ENCODE measurements around the gene COL9A2. TPM values are rescaled to one million over a fixed set of nuclear protein-coding genes. Genes with fewer than 3 reads are reported as not detected.

Gene COL9A2
- total and polyA plus RNA-seq, 7 donors: 0.99 to 19.6 (median 1.6) TPM

- Histone ChIP-seq H3K27me3 (no peaks in the 10 kb centered on the region), H3K27ac (no peak overlapping the region), H3K4me1 (peaks cover 0 to 32% (median 21%) of the 10 kb centered on the region in 4 donors), H3K36me3 (peaks cover 0 to 1% (median 0%) of the 10 kb centered on the region in 4 donors), H3K4me3 (no peak overlapping the region), H3K9me3 (no peaks in the 10 kb centered on the region)
- TF ChIP-seq CTCF (IDR thresholded peaks at IDR 0.05): no peak
- TF ChIP-seq POLR2A (IDR thresholded peaks at IDR 0.05): no peak
- no peak for TF ChIP-seq POLR2AphosphoS5 (IDR thresholded peaks at IDR 0.05)
- TF ChIP-seq EP300 (IDR thresholded peaks at IDR 0.05): no peak
- intact Hi-C loops (cut with DNase I): loop anchor here (5.0 kb wide), 2 partner anchors 62 to 213 kb away; partner anchors contain the start of genes CAP1 and COL9A2
- no peak for DNase-seq
These were observed 61.9 kb downstream of the COL9A2 start for GRCh38 chr1:40255231-40255630.

- 70 to 94% methylated on average over 2 of the region's 2 CpGs for WGBS, 2 donors
- no peak overlapping the region for H3K4me3 ChIP-seq
- intact Hi-C loops (cut with DNase I): no loop called here
- H3K4me1 ChIP-seq: peaks cover 0 to 16% (median 4%) of the 10 kb centered on the region in 4 donors
- no peaks in the 10 kb centered on the region for H3K27me3 ChIP-seq
- no peak for TF ChIP-seq EP300 (IDR thresholded peaks at IDR 0.05)
- no peak for TF ChIP-seq CTCF (IDR thresholded peaks at IDR 0.05)
- TF ChIP-seq POLR2A (IDR thresholded peaks at IDR 0.05): no peak
- TF ChIP-seq POLR2AphosphoS5 (IDR thresholded peaks at IDR 0.05): no peak
- no peaks in the 10 kb centered on the region for H3K36me3 ChIP-seq
- no peak for DNase-seq
- no peak overlapping the region for H3K27ac ChIP-seq
- no peaks in the 10 kb centered on the region for H3K9me3 ChIP-seq
These were observed 64.5 kb downstream of the COL9A2 start for GRCh38 chr1:40252601-40253000.

- Histone ChIP-seq H3K4me3 (no peak overlapping the region), H3K36me3 (no peaks in the 10 kb centered on the region), H3K27me3 (no peaks in the 10 kb centered on the region), H3K27ac (no peak overlapping the region), H3K9me3 (no peaks in the 10 kb centered on the region), H3K4me1 (peaks cover 0 to 11% (median 2%) of the 10 kb centered on the region in 4 donors)
- WGBS, 2 donors: 71 to 86% methylated on average over 4 of the region's 4 CpGs
- intact Hi-C loops (cut with DNase I): no loop called here
- TF ChIP-seq POLR2A (IDR thresholded peaks at IDR 0.05) (no peak), EP300 (IDR thresholded peaks at IDR 0.05) (no peak), POLR2AphosphoS5 (IDR thresholded peaks at IDR 0.05) (no peak), CTCF (IDR thresholded peaks at IDR 0.05) (no peak)
- no peak for DNase-seq
These were observed 65.6 kb downstream of the COL9A2 start for GRCh38 chr1:40251456-40251855.

Other genes starting within 250 kb of the COL9A2 start
- gene PPT1, start 220.0 kb downstream of the COL9A2 start, total RNA-seq: 10 to 100 TPM; 70.4 to 86.7 (median 75.9) TPM
- gene PPT1, start 220.0 kb downstream of the COL9A2 start, polyA plus RNA-seq: 10 to 100 TPM; 10.2 to 76.3 (median 54.9) TPM
- gene RLF, start 155.9 kb downstream of the COL9A2 start, total RNA-seq: 10 to 100 TPM; 19.9 to 27.6 (median 23.4) TPM
- gene RLF, start 155.9 kb downstream of the COL9A2 start, polyA plus RNA-seq: 1 to 10 TPM; 2.4 to 6.1 (median 3.5) TPM
- gene TMCO2, start 69.3 kb downstream of the COL9A2 start, total RNA-seq: not detected
- not detected for gene TMCO2, start 69.3 kb downstream of the COL9A2 start, polyA plus RNA-seq
- gene ZMPSTE24, start 59.0 kb downstream of the COL9A2 start, total RNA-seq: 10 to 100 TPM; 31.0 to 40.7 (median 40.5) TPM
- 10 to 100 TPM; 10.8 to 28.0 (median 11.8) TPM for gene ZMPSTE24, start 59.0 kb downstream of the COL9A2 start, polyA plus RNA-seq
- gene SMAP2, start 56.4 kb upstream of the COL9A2 start, total RNA-seq: 10 to 100 TPM; 20.5 to 28.5 (median 25.5) TPM
- gene SMAP2, start 56.4 kb upstream of the COL9A2 start, polyA plus RNA-seq: 100 to 1,000 TPM in 1 of 3 donors, 10 to 100 TPM in 2; 22.8 to 113 (median 24.3) TPM
- under 1 TPM; 0.14 to 0.99 (median 0.63) TPM for gene ZFP69B, start 133.2 kb upstream of the COL9A2 start, total RNA-seq
- 1 to 10 TPM in 2 of 3 donors, not detected in 1; 1.2 to 1.8 TPM for gene ZFP69B, start 133.2 kb upstream of the COL9A2 start, polyA plus RNA-seq
- gene ZFP69, start 160.0 kb upstream of the COL9A2 start, total RNA-seq: 1 to 10 TPM; 2.3 to 7.2 (median 3.7) TPM
- gene ZFP69, start 160.0 kb upstream of the COL9A2 start, polyA plus RNA-seq: 1 to 10 TPM in 2 of 3 donors, under 1 TPM in 1; 0.92 to 2.5 (median 1.8) TPM
- 1 to 10 TPM; 5.4 to 8.6 (median 7.7) TPM for gene EXO5, start 191.5 kb upstream of the COL9A2 start, total RNA-seq
- gene EXO5, start 191.5 kb upstream of the COL9A2 start, polyA plus RNA-seq: 1 to 10 TPM; 1.2 to 6.9 (median 6.5) TPM
- gene ZNF684, start 214.4 kb upstream of the COL9A2 start, total RNA-seq: 1 to 10 TPM; 2.2 to 6.1 (median 3.7) TPM
- 1 to 10 TPM; 3.0 to 5.4 (median 4.9) TPM for gene ZNF684, start 214.4 kb upstream of the COL9A2 start, polyA plus RNA-seq